KMS-11 (cell line): ENCODE data around the gene CEP44.

Source experiments
- H2AFZ ChIP-seq: fragments of 200-600 bp; sonication (generic); 2 replicates; pipeline ENCODE4 v1.6.1; 2016; ENCODE audit warnings: antibody characterized with exemption, mixed run types, low read depth
- H3K27ac ChIP-seq: fragments of 200-600 bp; sonication (generic); 2 replicates; pipeline ENCODE4 v1.6.1; 2016; ENCODE audit warnings: mild to moderate bottlenecking, mixed run types
- H3K27me3 ChIP-seq: fragments of 200-600 bp; sonication (generic); 2 replicates; pipeline ENCODE4 v1.6.1; 2017; ENCODE audit warnings: mild to moderate bottlenecking, low read depth, mixed run types, moderate library complexity; ENCODE audit not compliant: insufficient read depth
- H3K36me3 ChIP-seq: fragments of 200-600 bp; sonication (generic); 2 replicates; pipeline ENCODE4 v1.6.1; 2017; ENCODE audit warnings: mild to moderate bottlenecking, mixed run types; ENCODE audit not compliant: insufficient read depth
- H3K4me1 ChIP-seq: fragments of 200-600 bp; sonication (generic); 2 replicates; pipeline ENCODE4 v1.6.1; 2016; ENCODE audit warnings: mild to moderate bottlenecking, low read depth, mixed run types; ENCODE audit not compliant: poor library complexity, severe bottlenecking
- H3K4me2 ChIP-seq: fragments of 200-600 bp; sonication (generic); 2 replicates; pipeline ENCODE4 v1.7.0; 2016; ENCODE audit warnings: mild to moderate bottlenecking, mixed run types
- H3K4me3 ChIP-seq: fragments of 200-600 bp; sonication (generic); IDR thresholded peaks from 2 replicates; pipeline ENCODE4 v1.6.1; 2017; ENCODE audit warnings: low read depth, low read length, mixed read lengths; ENCODE audit not compliant: insufficient read depth
- H3K79me2 ChIP-seq: fragments of 200-600 bp; sonication (generic); 2 replicates; pipeline ENCODE4 v1.6.1; 2016; ENCODE audit warnings: low read depth, mixed run types; ENCODE audit not compliant: insufficient read depth
- H3K9ac ChIP-seq: fragments of 200-600 bp; sonication (generic); 2 replicates; pipeline ENCODE4 v1.6.1; 2016; ENCODE audit warnings: mild to moderate bottlenecking, mixed run types
- H4K20me1 ChIP-seq: fragments of 200-600 bp; sonication (generic); 2 replicates; pipeline ENCODE4 v1.6.1; 2016; ENCODE audit warnings: mild to moderate bottlenecking, mixed run types; ENCODE audit not compliant: insufficient read depth
- TF ChIP-seq, protein P1 (sequence below): fragments of 200-600 bp; sonication (generic); conservative IDR thresholded peaks from 2 replicates; pipeline ENCODE4 v1.6.1; 2017; ENCODE audit warnings: low read depth, mild to moderate bottlenecking, antibody characterized with exemption, low read length, moderate library complexity, mixed read lengths

Gene CEP44

DNA sequence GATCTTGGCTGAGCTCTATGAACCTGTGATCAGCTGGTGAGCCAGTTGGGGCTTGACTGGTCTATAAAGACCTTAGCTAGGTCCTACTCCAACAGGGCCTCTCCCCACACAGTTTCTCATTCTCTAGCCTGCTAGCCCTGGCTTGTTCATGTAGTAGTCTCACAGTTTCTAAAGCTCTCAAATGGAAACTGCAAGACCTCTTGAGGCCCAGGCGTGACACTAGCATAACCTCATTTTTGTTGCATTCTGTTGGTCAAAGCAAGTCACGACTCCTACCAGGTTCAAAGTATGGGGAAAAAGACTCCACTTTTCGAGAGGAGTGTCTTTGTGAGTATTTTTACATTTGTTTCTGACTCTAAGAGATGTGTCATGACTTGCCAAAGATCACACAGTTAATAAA, 50.9 kb downstream of the CEP44 start:
- Histone ChIP-seq H3K27ac (no peak overlapping the region), H3K4me1 (no peaks in the 10 kb centered on the region)

DNA sequence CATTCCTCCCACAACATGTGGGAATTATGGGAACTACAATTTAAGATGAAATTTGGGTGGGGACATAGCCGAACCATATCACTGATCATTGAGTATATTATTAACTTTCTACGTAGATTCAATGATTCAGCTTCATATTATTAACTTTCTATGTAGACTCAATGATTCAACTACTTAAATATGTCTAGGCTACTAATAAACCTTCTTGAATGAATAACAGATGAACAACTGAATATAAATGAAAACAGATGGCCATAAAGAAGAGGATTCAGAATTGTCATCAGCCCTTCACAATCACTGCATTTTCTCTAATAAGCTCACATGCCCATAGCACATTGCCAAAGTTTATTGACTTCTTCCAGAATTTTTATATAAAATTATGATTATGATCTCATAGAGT, 57.0 kb downstream of the CEP44 start:
- no peak overlapping the region for H3K4me3 ChIP-seq
- no peaks in the 10 kb centered on the region for H3K4me1 ChIP-seq
- H3K27me3 ChIP-seq = no peaks in the 10 kb centered on the region
- H3K79me2 ChIP-seq = no peaks in the 10 kb centered on the region
- TF ChIP-seq, protein P1, sequence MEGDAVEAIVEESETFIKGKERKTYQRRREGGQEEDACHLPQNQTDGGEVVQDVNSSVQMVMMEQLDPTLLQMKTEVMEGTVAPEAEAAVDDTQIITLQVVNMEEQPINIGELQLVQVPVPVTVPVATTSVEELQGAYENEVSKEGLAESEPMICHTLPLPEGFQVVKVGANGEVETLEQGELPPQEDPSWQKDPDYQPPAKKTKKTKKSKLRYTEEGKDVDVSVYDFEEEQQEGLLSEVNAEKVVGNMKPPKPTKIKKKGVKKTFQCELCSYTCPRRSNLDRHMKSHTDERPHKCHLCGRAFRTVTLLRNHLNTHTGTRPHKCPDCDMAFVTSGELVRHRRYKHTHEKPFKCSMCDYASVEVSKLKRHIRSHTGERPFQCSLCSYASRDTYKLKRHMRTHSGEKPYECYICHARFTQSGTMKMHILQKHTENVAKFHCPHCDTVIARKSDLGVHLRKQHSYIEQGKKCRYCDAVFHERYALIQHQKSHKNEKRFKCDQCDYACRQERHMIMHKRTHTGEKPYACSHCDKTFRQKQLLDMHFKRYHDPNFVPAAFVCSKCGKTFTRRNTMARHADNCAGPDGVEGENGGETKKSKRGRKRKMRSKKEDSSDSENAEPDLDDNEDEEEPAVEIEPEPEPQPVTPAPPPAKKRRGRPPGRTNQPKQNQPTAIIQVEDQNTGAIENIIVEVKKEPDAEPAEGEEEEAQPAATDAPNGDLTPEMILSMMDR = no peak
- H3K36me3 ChIP-seq = no peaks in the 10 kb centered on the region
- no peak overlapping the region for H3K27ac ChIP-seq
- no peaks in the 10 kb centered on the region for H4K20me1 ChIP-seq
- H3K9ac ChIP-seq = no peak overlapping the region
- H2AFZ ChIP-seq = no peak overlapping the region
- no peak overlapping the region for H3K4me2 ChIP-seq

More for the DNA sequence above, 50.9 kb downstream of the CEP44 start:
- no peaks in the 10 kb centered on the region for H3K27me3 ChIP-seq
- no peaks in the 10 kb centered on the region for H3K36me3 ChIP-seq
- no peak overlapping the region for H3K4me3 ChIP-seq
- TF ChIP-seq, protein P1 = no peak
- no peaks in the 10 kb centered on the region for H4K20me1 ChIP-seq
- H3K79me2 ChIP-seq = no peaks in the 10 kb centered on the region
- H3K9ac ChIP-seq = no peak overlapping the region
- H2AFZ ChIP-seq = no peak overlapping the region
- no peak overlapping the region for H3K4me2 ChIP-seq

DNA sequence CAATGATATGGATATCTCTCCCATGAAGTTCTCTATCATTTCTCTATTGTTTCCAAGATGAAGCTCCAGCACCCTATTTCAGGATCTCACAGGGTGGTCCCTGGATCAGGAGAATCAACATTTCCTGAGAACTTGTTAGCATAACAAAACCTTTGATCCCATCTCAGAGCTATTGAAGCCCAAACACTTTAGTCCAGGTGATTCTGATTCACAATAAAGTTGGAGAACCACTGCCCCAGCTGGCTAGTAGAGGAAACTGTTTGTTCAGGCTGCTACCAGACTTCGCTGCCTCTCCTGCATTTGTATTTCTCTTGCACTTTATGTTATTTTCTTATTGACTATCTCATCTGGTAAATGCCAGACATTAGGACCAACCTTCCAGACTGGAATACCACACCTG, 65.4 kb downstream of the CEP44 start:
- Histone ChIP-seq H3K79me2 (no peaks in the 10 kb centered on the region), H3K27ac (no peak overlapping the region), H3K9ac (no peak overlapping the region), H3K4me2 (no peak overlapping the region), H4K20me1 (no peaks in the 10 kb centered on the region), H3K27me3 (no peaks in the 10 kb centered on the region), H3K36me3 (no peaks in the 10 kb centered on the region), H2AFZ (no peak overlapping the region), H3K4me3 (no peak overlapping the region), H3K4me1 (no peaks in the 10 kb centered on the region)
- TF ChIP-seq, protein P1 = no peak

- H3K36me3 ChIP-seq = no peaks in the 10 kb centered on the region
- H3K4me3 ChIP-seq = no peak overlapping the region
- TF ChIP-seq, protein P1 = no peak
- H3K27ac ChIP-seq = no peak overlapping the region
- H3K79me2 ChIP-seq = no peaks in the 10 kb centered on the region
- no peak overlapping the region for H3K4me2 ChIP-seq
- H2AFZ ChIP-seq = no peak overlapping the region
- no peaks in the 10 kb centered on the region for H3K4me1 ChIP-seq
- H4K20me1 ChIP-seq = no peaks in the 10 kb centered on the region
- no peak overlapping the region for H3K9ac ChIP-seq
- H3K27me3 ChIP-seq = no peaks in the 10 kb centered on the region
Measured at GRCh38 chr4:174352061-174352819, 68.5 kb downstream of the CEP44 start.
